ENCODE results near the gene DENND4B.
A peak's percentile ranks its signal among the peaks of the same experiment; 100 is the strongest.

Gene DENND4B

GRCh38 chr1:153936011-153936802 is 10.3 kb downstream of the DENND4B start:
- no peaks in the 10 kb centered on the region for H3K27me3 ChIP-seq (ENCODE audit: low read depth)
- H3K36me3 ChIP-seq (replicated peaks) = peaks cover 82% of the 10 kb centered on the region
- in situ Hi-C loops (cut with MboI; ENCODE audit: low sequenced_read_pairs) = no loop called here

GRCh38 chr1:153934746-153935145 is 11.8 kb downstream of the DENND4B start:
- Histone ChIP-seq H3K4me1 (no peaks in the 10 kb centered on the region), H3K9me3 (no peaks in the 10 kb centered on the region), H3K4me3 (no peak overlapping the region), H3K36me3 (replicated peaks) (peaks cover 74% of the 10 kb centered on the region), H3K27me3 (ENCODE audit: low read depth) (no peaks in the 10 kb centered on the region)
- DNase-seq (ENCODE audit: low spot score in 2 of 2) = no peak
- in situ Hi-C loops (cut with MboI; ENCODE audit: low sequenced_read_pairs) = no loop called here

More at GRCh38 chr1:153936011-153936802, 10.3 kb downstream of the DENND4B start:
- no peaks in the 10 kb centered on the region for H3K4me1 ChIP-seq
- no peak overlapping the region for H3K4me3 ChIP-seq
- no peaks in the 10 kb centered on the region for H3K9me3 ChIP-seq
- DNase-seq (ENCODE audit: low spot score in 2 of 2) = no peak

- in situ Hi-C loops (cut with MboI; ENCODE audit: low sequenced_read_pairs) = no loop called here
- Histone ChIP-seq H3K4me1 (no peaks in the 10 kb centered on the region), H3K9me3 (no peaks in the 10 kb centered on the region), H3K4me3 (no peak overlapping the region), H3K27me3 (ENCODE audit: low read depth) (no peaks in the 10 kb centered on the region), H3K36me3 (replicated peaks) (peaks cover 66% of the 10 kb centered on the region)
- no peak for DNase-seq (ENCODE audit: low spot score in 2 of 2)
Measured at GRCh38 chr1:153933955-153934354, 12.6 kb downstream of the DENND4B start.

GRCh38 chr1:153933430-153933829 is 13.1 kb downstream of the DENND4B start:
- no peaks in the 10 kb centered on the region for H3K27me3 ChIP-seq (ENCODE audit: low read depth)
- H3K9me3 ChIP-seq = no peaks in the 10 kb centered on the region
- DNase-seq (ENCODE audit: low spot score in 2 of 2) = no peak
- H3K4me3 ChIP-seq = no peak overlapping the region
- H3K4me1 ChIP-seq = no peaks in the 10 kb centered on the region
- H3K36me3 ChIP-seq (replicated peaks) = peaks cover 63% of the 10 kb centered on the region
- in situ Hi-C loops (cut with MboI; ENCODE audit: low sequenced_read_pairs) = no loop called here

GRCh38 chr1:153932156-153933131 is 14.1 kb downstream of the DENND4B start:
- no peaks in the 10 kb centered on the region for H3K27me3 ChIP-seq (ENCODE audit: low read depth)
- H3K9me3 ChIP-seq = no peaks in the 10 kb centered on the region
- in situ Hi-C loops (cut with MboI; ENCODE audit: low sequenced_read_pairs) = no loop called here
- no peak overlapping the region for H3K4me3 ChIP-seq
- no peaks in the 10 kb centered on the region for H3K4me1 ChIP-seq
- H3K36me3 ChIP-seq (replicated peaks) = peaks cover 56% of the 10 kb centered on the region
- DNase-seq (ENCODE audit: low spot score in 2 of 2) = no peak

- in situ Hi-C loops (cut with MboI; ENCODE audit: low sequenced_read_pairs) = no loop called here
- H3K4me1 ChIP-seq = no peaks in the 10 kb centered on the region
- peaks cover 35% of the 10 kb centered on the region for H3K36me3 ChIP-seq (replicated peaks)
- DNase-seq (ENCODE audit: low spot score in 2 of 2) = no peak
- H3K27me3 ChIP-seq (ENCODE audit: low read depth) = no peaks in the 10 kb centered on the region
- H3K4me3 ChIP-seq = no peak overlapping the region
- H3K9me3 ChIP-seq = no peaks in the 10 kb centered on the region
Measured at GRCh38 chr1:153929981-153930948, 16.3 kb downstream of the DENND4B start.

- no peaks in the 10 kb centered on the region for H3K4me1 ChIP-seq
- H3K36me3 ChIP-seq (replicated peaks) = peaks cover 28% of the 10 kb centered on the region
- no peaks in the 10 kb centered on the region for H3K27me3 ChIP-seq (ENCODE audit: low read depth)
- in situ Hi-C loops (cut with MboI; ENCODE audit: low sequenced_read_pairs) = no loop called here
- no peaks in the 10 kb centered on the region for H3K9me3 ChIP-seq
- no peak for DNase-seq (ENCODE audit: low spot score in 2 of 2)
- H3K4me3 ChIP-seq = no peak overlapping the region
Measured at GRCh38 chr1:153929426-153929825, 17.1 kb downstream of the DENND4B start.

- DNase-seq (ENCODE audit: low spot score in 2 of 2) = no peak
- H3K27me3 ChIP-seq (ENCODE audit: low read depth) = no peaks in the 10 kb centered on the region
- no peaks in the 10 kb centered on the region; the same call in 1 of the 2 replicates for H3K4me1 ChIP-seq
- in situ Hi-C loops (cut with MboI; ENCODE audit: low sequenced_read_pairs) = no loop called here
- H3K9me3 ChIP-seq = no peaks in the 10 kb centered on the region
- peaks cover 23% of the 10 kb centered on the region for H3K36me3 ChIP-seq (replicated peaks)
- no peak overlapping the region for H3K4me3 ChIP-seq
Measured at GRCh38 chr1:153928791-153929341, 17.7 kb downstream of the DENND4B start.

GRCh38 chr1:153928245-153928644 is 18.3 kb downstream of the DENND4B start:
- Histone ChIP-seq H3K4me3 (no peak overlapping the region), H3K9me3 (no peaks in the 10 kb centered on the region), H3K4me1 (no peaks in the 10 kb centered on the region; the same call in 1 of the 2 replicates), H3K27me3 (ENCODE audit: low read depth) (no peaks in the 10 kb centered on the region), H3K36me3 (replicated peaks) (peaks cover 20% of the 10 kb centered on the region)
- DNase-seq (ENCODE audit: low spot score in 2 of 2) = no peak
- in situ Hi-C loops (cut with MboI; ENCODE audit: low sequenced_read_pairs) = no loop called here

GRCh38 chr1:153926405-153926804 is 20.1 kb downstream of the DENND4B start:
- no peaks in the 10 kb centered on the region; the same call in 1 of the 2 replicates for H3K4me1 ChIP-seq
- H3K27me3 ChIP-seq (ENCODE audit: low read depth) = no peaks in the 10 kb centered on the region
- no peak for DNase-seq (ENCODE audit: low spot score in 2 of 2)
- peaks cover 6% of the 10 kb centered on the region; the same call in 1 of the 2 replicates for H3K36me3 ChIP-seq (replicated peaks)
- H3K9me3 ChIP-seq = no peaks in the 10 kb centered on the region
- in situ Hi-C loops (cut with MboI; ENCODE audit: low sequenced_read_pairs) = no loop called here
- no peak overlapping the region for H3K4me3 ChIP-seq

GRCh38 chr1:153922972-153923925 is 23.3 kb downstream of the DENND4B start, which contains the start of gene GATAD2B:
TSS of gene GATAD2B (minus strand) at chr1:153922972. CDS start at chr1:153828347, 94,625 bp downstream.
- Histone ChIP-seq H3K9me3 (no peaks in the 10 kb centered on the region), H3K27me3 (ENCODE audit: low read depth) (no peaks in the 10 kb centered on the region), H3K4me3 (peak within 1 kb of the TSS; percentile 62), H3K4me1 (peaks cover 21% of the 10 kb centered on the region), H3K36me3 (replicated peaks) (peaks cover 6% of the 10 kb centered on the region; the same call in 1 of the 2 replicates)
- in situ Hi-C loops (cut with MboI; ENCODE audit: low sequenced_read_pairs) = no loop called here
- DNase-seq (ENCODE audit: low spot score in 2 of 2) = peak; percentile 100
